Psoas muscle (tissue), 8 donors: ENCODE results near the gene IL6R. TPM values are rescaled to one million over a fixed set of nuclear protein-coding genes. Genes with fewer than 3 reads are reported as not detected.

ENCODE experiments used
- ATAC-seq, 4 donors: fragments of 200-7000 bp; cut with Tn5 transposase; one replicate each; pipeline ENCODE4 v1.9.1; 2020; ENCODE audit warnings: moderate library complexity in 3 of 4, mild to moderate bottlenecking in 2 of 4
- DNase-seq, 2 donors: peaks; one replicate each; pipeline ENCODE4 v3.0.0-alpha.2; 2020
- H3K27ac ChIP-seq: fragments of 200-600 bp; one replicate; pipeline ENCODE4 v1.8.0; 2022
- H3K27me3 ChIP-seq, 3 donors: fragments of 200-600 bp in 1 of 3; one replicate each; pipeline versions ENCODE4 v1.6.1 to v1.8.0; 2013 to 2022; ENCODE audit warnings: low read length in 2 of 3, mild to moderate bottlenecking in 2 of 3, moderate library complexity in 1 of 3; ENCODE audit not compliant: insufficient read depth in 3 of 3
- H3K36me3 ChIP-seq, 2 donors: fragments of 200-600 bp in 1 of 2; one replicate each; pipeline versions ENCODE4 v1.6.1 to v1.8.0; 2013 to 2022; ENCODE audit warnings: low read depth in 1 of 2, mild to moderate bottlenecking in 1 of 2, moderate library complexity in 1 of 2; ENCODE audit not compliant: insufficient read depth in 1 of 2
- H3K4me1 ChIP-seq: fragments of 200-600 bp; one replicate; pipeline ENCODE4 v1.8.0; 2022
- H3K4me3 ChIP-seq: fragments of 200-600 bp; one replicate; pipeline ENCODE4 v1.8.0; 2022; ENCODE audit warnings: mild to moderate bottlenecking
- H3K9me3 ChIP-seq: fragments of 200-600 bp; one replicate; pipeline ENCODE4 v1.8.0; 2022
- WGBS, 3 donors: extraction: QIAGEN DNeasy Blood & Tissue Kit; methylation state at CpG; one replicate each; pipeline versions ENCODE4 v1.1.6 to v1.1.7; 2013; 5-methylcytosine and 5-hydroxymethylcytosine counted together
- intact Hi-C, 2 donors: fragments of 100-400 bp; cut with DNase I; formaldehyde crosslinking; loops; one replicate each; pipeline versions ENCODE4 v1.11.0 to v1.14.2; 2022
- polyA plus RNA-seq, 3 donors: library from polyadenylated mRNA; stranded (reverse); fragments of 200-250 nt; gene quantifications; one replicate each; pipeline ENCODE4 v1.2.3, GENCODE V29; 2013
- total RNA-seq, 4 donors: library from RNA; stranded (reverse); fragmentation: NEBNext Ultra II Directional in 2 of 4; extraction: Animal tissue kit (Norgen Biotek cat#: 25700) in 2 of 4; gene quantifications; one replicate each; pipeline versions ENCODE4 v1.2.1 to v1.2.4, GENCODE V29; 2021 to 2023
- TF ChIP-seq, protein P1 (sequence below): fragments of 200-600 bp; IDR thresholded peaks from one replicate; pipeline ENCODE4 v1.8.0; 2022; ENCODE audit warnings: antibody characterized with exemption
- donor health status: healthy with polysubstance abuse.
- donor health status: DM: no; HTN: no; CAD: no; lungs with moderate emphysema.
- donor health status: Bipolar disorder and iron deficiency.
- donor health status: healthy.
- donor health status: DM: yes; HTN: yes; CAD: no.
- donor health status: DM: no; HTN: no; CAD: no.
- donor health status: DM: no; HTN: no; CAD: no.
- donor health status: DM: yes; HTN: yes; CAD: no.

Gene IL6R
- total and polyA plus RNA-seq, 7 donors, result 32.6 to 182 (median 80.8) TPM

DNA sequence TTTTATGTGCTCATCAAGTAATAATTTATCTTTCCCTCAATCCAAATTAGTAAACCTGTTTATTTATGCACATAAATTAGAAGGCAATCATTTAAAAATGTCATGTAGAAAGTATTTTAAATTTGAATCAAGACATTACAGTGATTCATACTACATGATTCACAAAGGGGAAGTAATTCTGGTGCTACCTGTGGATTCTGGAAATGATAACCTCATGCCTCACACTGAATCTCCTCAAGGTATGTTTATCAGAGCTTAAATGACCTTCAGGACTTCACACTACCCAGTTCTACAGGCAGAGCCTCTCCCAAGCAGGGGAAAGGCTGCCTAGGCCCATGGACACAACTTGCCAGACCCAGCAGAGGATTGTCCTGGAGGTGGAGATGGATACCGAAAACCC lies 71.6 kb downstream of the IL6R start:
- Histone ChIP-seq H3K27ac (no peak overlapping the region), H3K4me1 (peaks cover 5% of the 10 kb centered on the region), H3K36me3 (no peaks in the 10 kb centered on the region), H3K9me3 (no peaks in the 10 kb centered on the region), H3K4me3 (no peak overlapping the region), H3K27me3 (no peaks in the 10 kb centered on the region)
- no peak for ATAC-seq
- no peak for DNase-seq
- TF ChIP-seq, protein P1, sequence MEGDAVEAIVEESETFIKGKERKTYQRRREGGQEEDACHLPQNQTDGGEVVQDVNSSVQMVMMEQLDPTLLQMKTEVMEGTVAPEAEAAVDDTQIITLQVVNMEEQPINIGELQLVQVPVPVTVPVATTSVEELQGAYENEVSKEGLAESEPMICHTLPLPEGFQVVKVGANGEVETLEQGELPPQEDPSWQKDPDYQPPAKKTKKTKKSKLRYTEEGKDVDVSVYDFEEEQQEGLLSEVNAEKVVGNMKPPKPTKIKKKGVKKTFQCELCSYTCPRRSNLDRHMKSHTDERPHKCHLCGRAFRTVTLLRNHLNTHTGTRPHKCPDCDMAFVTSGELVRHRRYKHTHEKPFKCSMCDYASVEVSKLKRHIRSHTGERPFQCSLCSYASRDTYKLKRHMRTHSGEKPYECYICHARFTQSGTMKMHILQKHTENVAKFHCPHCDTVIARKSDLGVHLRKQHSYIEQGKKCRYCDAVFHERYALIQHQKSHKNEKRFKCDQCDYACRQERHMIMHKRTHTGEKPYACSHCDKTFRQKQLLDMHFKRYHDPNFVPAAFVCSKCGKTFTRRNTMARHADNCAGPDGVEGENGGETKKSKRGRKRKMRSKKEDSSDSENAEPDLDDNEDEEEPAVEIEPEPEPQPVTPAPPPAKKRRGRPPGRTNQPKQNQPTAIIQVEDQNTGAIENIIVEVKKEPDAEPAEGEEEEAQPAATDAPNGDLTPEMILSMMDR, result no peak
- 87 to 100% (median 88%) methylated on average over 1 of the region's 1 CpG for WGBS, 3 donors
- intact Hi-C loops, result loop anchor here in 1 of 2 donors (5.0 kb wide), 1 partner anchor 401 kb away; no protein-coding TSS in a partner anchor

DNA sequence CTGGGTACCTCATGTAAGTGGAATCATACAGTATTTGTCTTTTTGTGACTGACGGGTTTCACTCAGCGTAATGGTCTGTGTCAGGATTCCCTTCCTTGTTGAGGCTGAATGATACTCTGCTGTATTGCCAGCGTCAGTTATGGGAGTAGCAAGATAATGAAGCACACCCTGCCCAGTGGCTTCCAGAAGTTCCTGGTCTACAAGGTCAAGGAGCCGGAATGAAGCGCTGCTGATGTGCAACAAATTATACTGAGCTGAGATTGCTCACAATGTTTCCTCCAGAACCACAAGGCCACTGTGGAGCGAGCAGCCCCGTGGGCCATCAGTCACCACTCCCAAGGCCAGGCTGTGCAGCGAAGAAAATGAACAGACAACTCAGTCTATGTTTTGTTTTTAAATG lies 72.9 kb downstream of the IL6R start:
- ATAC-seq (no peak), DNase-seq (no peak)
- H3K27ac ChIP-seq, result no peak overlapping the region
- TF ChIP-seq, protein P1, result no peak
- intact Hi-C loops, result loop anchor here (2.0 to 5.0 kb wide), 2 partner anchors 69 to 399 kb away; no protein-coding TSS in a partner anchor
- H3K27me3 ChIP-seq, result no peaks in the 10 kb centered on the region
- no peaks in the 10 kb centered on the region for H3K9me3 ChIP-seq
- peaks cover 5% of the 10 kb centered on the region for H3K4me1 ChIP-seq
- H3K36me3 ChIP-seq, result no peaks in the 10 kb centered on the region
- WGBS, 3 donors, result 90 to 93% (median 91%) methylated on average over 8 of the region's 8 CpGs
- H3K4me3 ChIP-seq, result no peak overlapping the region

DNA sequence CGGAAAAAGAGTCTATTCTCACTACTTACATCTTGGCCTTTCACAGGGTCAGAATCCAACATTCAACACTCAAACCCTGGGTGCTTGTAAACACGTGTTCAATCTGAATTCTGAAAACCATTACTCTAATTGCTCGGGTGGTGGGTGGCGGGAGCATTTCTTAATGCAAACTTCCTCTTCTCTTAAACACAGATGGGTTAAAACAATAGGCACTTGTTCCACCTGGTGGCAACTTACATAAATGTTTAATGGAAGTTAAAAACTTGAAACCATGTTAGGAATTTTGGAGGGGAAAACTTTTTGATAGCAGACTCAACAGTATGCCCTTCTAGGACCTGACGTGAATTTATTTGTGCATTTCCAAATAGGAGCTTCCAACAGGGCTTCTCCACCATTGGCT lies 73.5 kb downstream of the IL6R start:
- Histone ChIP-seq H3K4me3 (no peak overlapping the region), H3K27me3 (no peaks in the 10 kb centered on the region), H3K9me3 (no peaks in the 10 kb centered on the region), H3K4me1 (peaks cover 5% of the 10 kb centered on the region), H3K27ac (no peak overlapping the region), H3K36me3 (no peaks in the 10 kb centered on the region)
- intact Hi-C loops, result loop anchor here (1.0 to 5.0 kb wide), 3 partner anchors 68 to 399 kb away; no protein-coding TSS in a partner anchor
- ATAC-seq (no peak), DNase-seq (no peak)
- TF ChIP-seq, protein P1, result no peak
- WGBS, 3 donors, result 66 to 70% (median 68%) methylated on average over 5 of the region's 5 CpGs

DNA sequence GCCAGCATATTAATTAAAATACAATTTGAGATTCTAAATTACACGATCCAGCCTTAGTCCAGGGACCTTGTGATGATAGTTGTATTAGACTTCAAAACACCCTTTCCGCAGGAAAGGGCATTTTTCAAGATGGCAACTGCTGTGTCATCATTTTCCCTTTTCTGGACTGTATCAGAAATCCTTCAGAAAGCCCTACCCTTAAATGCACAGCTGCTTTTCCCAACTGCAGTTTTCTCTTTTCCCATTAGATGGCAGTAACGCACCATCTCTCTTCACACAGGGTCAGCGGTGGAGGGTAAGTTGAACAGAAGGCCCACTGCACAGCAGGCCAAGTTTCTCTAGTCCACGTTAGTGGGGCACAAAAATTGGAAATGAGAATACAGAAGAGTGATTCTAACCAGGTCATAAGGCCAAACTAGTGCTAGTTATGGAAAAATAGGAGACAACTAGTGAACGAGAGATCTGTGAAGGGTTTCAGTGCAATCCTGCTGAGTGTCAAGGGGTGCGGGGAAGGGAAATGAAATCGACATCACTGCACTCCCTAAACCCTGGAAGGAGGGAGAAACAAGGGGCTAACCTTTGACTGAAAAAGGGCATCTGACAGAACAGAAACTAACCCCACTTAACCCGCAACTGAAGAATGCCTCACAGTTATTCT lies 74.8 kb downstream of the IL6R start:
- Histone ChIP-seq H3K27ac (no peak overlapping the region), H3K36me3 (no peaks in the 10 kb centered on the region)

More for the DNA sequence above, 74.8 kb downstream of the IL6R start:
- WGBS, 3 donors, result 34 to 36% (median 36%) methylated on average over 9 of the region's 9 CpGs
- intact Hi-C loops, result loop anchor here (1.0 to 10.0 kb wide), 4 partner anchors 67 to 397 kb away; no protein-coding TSS in a partner anchor
- ATAC-seq, result peak; percentile 80 to 95 (median 88)
- H3K4me3 ChIP-seq, result no peak overlapping the region
- H3K4me1 ChIP-seq, result peaks cover 5% of the 10 kb centered on the region
- TF ChIP-seq, protein P1, result peak; percentile 93
- no peaks in the 10 kb centered on the region for H3K9me3 ChIP-seq
- H3K27me3 ChIP-seq, result no peaks in the 10 kb centered on the region
- DNase-seq, result no peak
